ENCODE results near the gene IL36A. TPM values are rescaled to one million over a fixed set of nuclear protein-coding genes. Genes with fewer than 3 reads are reported as not detected.

The IL36A gene
- total RNA-seq, 1 experiment from 2014 or later: not detected

GRCh38 chr2:112962308-112963175 is 42.7 kb upstream of the IL36A start:
- Mint-ChIP-seq H3K4me1 (no peaks in the 10 kb centered on the region), H3K36me3 (ENCODE audit: insufficient read depth in 1 of 3, low read depth in 3 of 3) (no peaks in the 10 kb centered on the region), H3K27me3 (ENCODE audit: low read depth) (peaks cover 3% of the 10 kb centered on the region; the same call in 1 of the 2 replicates), H3K27ac (peak overlapping the region in 1 of 3 experiments; percentile 80; a peak in 1 of 7 replicates), H3K4me3 (no peak overlapping the region), H3K9me3 (no peaks in the 10 kb centered on the region)
- no peak overlapping the region for H4K8ac ChIP-seq (replicated peaks; ENCODE audit: insufficient read length, low read depth, low read length)
- no peak overlapping the region for H2BK12ac ChIP-seq (ENCODE audit: insufficient read length, low read depth, low read length)
- H3T11ph ChIP-seq (ENCODE audit: low read length): no peak overlapping the region
- H2BK5ac ChIP-seq (ENCODE audit: insufficient read length, low read length): no peak overlapping the region
- no CpG with 5 or more reads among the region's 3 CpGs for WGBS (ENCODE audit: extremely low coverage, insufficient read length, low lambda C conversion rate)
- H3K56ac ChIP-seq (ENCODE audit: insufficient read length, low read depth, low read length): no peak overlapping the region
- H2AFZ ChIP-seq (ENCODE audit: low read length): no peak overlapping the region
- no peak overlapping the region for H2BK20ac ChIP-seq (ENCODE audit: low read depth, low read length, poor library complexity, severe bottlenecking)
- no peak overlapping the region for H2BK120ac ChIP-seq (ENCODE audit: low read depth, low read length, poor library complexity, severe bottlenecking)
- H3K27me3 ChIP-seq (ENCODE audit: insufficient read depth, low read length): no peaks in the 10 kb centered on the region
- no peak overlapping the region for H2AK5ac ChIP-seq (ENCODE audit: insufficient read length, low read length)
- H3K14ac ChIP-seq (ENCODE audit: insufficient read depth, low read length): no peak overlapping the region; the same call in 1 of the 2 replicates
- H3K4me1 ChIP-seq (ENCODE audit: insufficient read depth, low read length): no peaks in the 10 kb centered on the region
- DNase-seq: no peak
- H3K9ac ChIP-seq (ENCODE audit: extremely low read depth, insufficient read length, low read length): no peak overlapping the region
- H2BK15ac ChIP-seq (ENCODE audit: low read depth, low read length): no peak overlapping the region
- no peak overlapping the region for H3K27ac ChIP-seq (ENCODE audit: insufficient read length, low read depth, low read length)
- no peak overlapping the region for H3K23ac ChIP-seq (ENCODE audit: insufficient read length, low read depth, low read length)
- no peaks in the 10 kb centered on the region for H3K79me2 ChIP-seq (ENCODE audit: insufficient read depth, low read length)
- H3K4ac ChIP-seq (ENCODE audit: low read depth, low read length): no peak overlapping the region
- no peaks in the 10 kb centered on the region for H3K23me2 ChIP-seq (ENCODE audit: insufficient read length, low read depth, low read length, poor library complexity, severe bottlenecking)
- TF ChIP-seq, protein P1, sequence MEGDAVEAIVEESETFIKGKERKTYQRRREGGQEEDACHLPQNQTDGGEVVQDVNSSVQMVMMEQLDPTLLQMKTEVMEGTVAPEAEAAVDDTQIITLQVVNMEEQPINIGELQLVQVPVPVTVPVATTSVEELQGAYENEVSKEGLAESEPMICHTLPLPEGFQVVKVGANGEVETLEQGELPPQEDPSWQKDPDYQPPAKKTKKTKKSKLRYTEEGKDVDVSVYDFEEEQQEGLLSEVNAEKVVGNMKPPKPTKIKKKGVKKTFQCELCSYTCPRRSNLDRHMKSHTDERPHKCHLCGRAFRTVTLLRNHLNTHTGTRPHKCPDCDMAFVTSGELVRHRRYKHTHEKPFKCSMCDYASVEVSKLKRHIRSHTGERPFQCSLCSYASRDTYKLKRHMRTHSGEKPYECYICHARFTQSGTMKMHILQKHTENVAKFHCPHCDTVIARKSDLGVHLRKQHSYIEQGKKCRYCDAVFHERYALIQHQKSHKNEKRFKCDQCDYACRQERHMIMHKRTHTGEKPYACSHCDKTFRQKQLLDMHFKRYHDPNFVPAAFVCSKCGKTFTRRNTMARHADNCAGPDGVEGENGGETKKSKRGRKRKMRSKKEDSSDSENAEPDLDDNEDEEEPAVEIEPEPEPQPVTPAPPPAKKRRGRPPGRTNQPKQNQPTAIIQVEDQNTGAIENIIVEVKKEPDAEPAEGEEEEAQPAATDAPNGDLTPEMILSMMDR (conservative IDR thresholded peaks at IDR 0.05): no peak
- no peaks in the 10 kb centered on the region for H3K79me1 ChIP-seq (ENCODE audit: insufficient read depth, low read depth, low read length, poor library complexity, severe bottlenecking)
- no peaks in the 10 kb centered on the region for H4K20me1 ChIP-seq (ENCODE audit: control insufficient read depth, insufficient read depth, insufficient read length)
- no peak overlapping the region for H4K5ac ChIP-seq (ENCODE audit: insufficient read length, low read depth, low read length)
- H3K9me3 ChIP-seq (ENCODE audit: control insufficient read depth, low read depth, low read length): no peaks in the 10 kb centered on the region
- no peak overlapping the region for H4K91ac ChIP-seq (ENCODE audit: insufficient read length, low read depth, low read length)
- H3K18ac ChIP-seq (ENCODE audit: insufficient read length, low read depth, low read length): no peak overlapping the region
- no peak overlapping the region for H3K4me2 ChIP-seq (ENCODE audit: insufficient read depth, insufficient read length, low read length)
